Parathyroid adenoma (tissue), 2 donors: ENCODE results near the gene KLHL10.
"Not testable (repeated sequence)": the region's sequence is repeated elsewhere in the genome, so short reads cannot be mapped to it uniquely, and the experiment has no call there.

Experiments
- H2AFZ ChIP-seq: fragments of 300-600 bp; sonication (generic); one replicate; pipeline ENCODE4 v1.7.0; 2017; ENCODE audit warnings: antibody characterized with exemption, mild to moderate bottlenecking
- H3K27ac ChIP-seq: fragments of 300-600 bp; sonication (generic); one replicate; pipeline ENCODE4 v1.7.0; 2017
- H3K27me3 ChIP-seq: fragments of 300-600 bp; sonication (generic); one replicate; pipeline ENCODE4 v1.7.0; 2017; ENCODE audit warnings: low read length; ENCODE audit not compliant: control insufficient read depth, insufficient read depth
- H3K36me3 ChIP-seq: fragments of 300-600 bp; sonication (generic); one replicate; pipeline ENCODE4 v1.7.0; 2017; ENCODE audit warnings: low read length; ENCODE audit not compliant: control insufficient read depth, insufficient read depth
- H3K4me1 ChIP-seq: fragments of 300-600 bp; sonication (generic); one replicate; pipeline ENCODE4 v1.7.0; 2017; ENCODE audit warnings: control low read depth
- H3K4me2 ChIP-seq: fragments of 300-600 bp; sonication (generic); one replicate; pipeline ENCODE4 v1.7.0; 2017; ENCODE audit warnings: low read length
- H3K4me3 ChIP-seq: fragments of 300-600 bp; sonication (generic); one replicate; pipeline ENCODE4 v1.7.0; 2017; ENCODE audit warnings: low read depth, low read length
- H3K79me2 ChIP-seq: fragments of 300-600 bp; sonication (generic); one replicate; pipeline ENCODE4 v1.7.0; 2017; ENCODE audit warnings: control low read depth
- H3K9ac ChIP-seq: fragments of 300-600 bp; sonication (generic); one replicate; pipeline ENCODE4 v1.7.0; 2017; ENCODE audit warnings: mild to moderate bottlenecking
- H3K9me3 ChIP-seq: fragments of 300-600 bp; sonication (generic); one replicate; pipeline ENCODE4 v1.7.0; 2017; ENCODE audit warnings: low read length; ENCODE audit not compliant: control insufficient read depth
- TF ChIP-seq, protein P1 (sequence below): fragments of 300-600 bp; sonication (generic); IDR thresholded peaks from one replicate; pipeline ENCODE4 v1.7.0; 2017; ENCODE audit warnings: antibody characterized with exemption, mild to moderate bottlenecking
- donor health status: primary hyperparathyroidism.

The KLHL10 gene

DNA sequence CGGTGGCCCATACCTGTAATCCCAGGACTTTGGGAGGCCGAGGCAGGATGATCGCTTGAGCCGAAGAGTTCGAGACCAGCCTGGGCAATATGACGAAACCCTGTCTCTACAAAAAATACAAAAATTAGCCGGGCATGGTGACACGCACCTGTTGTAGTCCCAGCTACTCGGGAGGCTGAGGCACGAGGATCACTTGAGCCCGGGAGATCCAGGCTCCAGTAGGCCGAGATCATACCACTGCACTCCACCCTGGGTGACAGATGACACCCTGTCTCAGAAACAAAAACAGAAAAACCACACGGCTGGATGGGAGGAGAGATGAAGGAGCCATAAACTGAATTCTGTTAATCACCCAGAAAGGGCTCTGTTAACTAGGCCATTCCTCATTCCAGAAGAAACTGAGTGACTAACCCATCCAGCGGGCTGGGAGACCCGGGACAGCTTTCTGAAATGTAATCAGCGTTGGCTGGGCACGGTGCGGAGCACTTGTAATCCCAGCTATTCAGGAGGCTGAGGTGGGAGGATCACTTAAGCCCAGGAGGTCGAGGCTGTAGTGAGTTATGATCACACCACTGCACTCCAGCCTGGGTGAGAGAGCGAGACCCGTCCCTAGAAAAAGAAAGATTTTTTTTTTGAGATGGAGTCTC, 952 bp upstream of the KLHL10 start:
- no peaks in the 10 kb centered on the region for H3K9me3 ChIP-seq
- H3K4me3 ChIP-seq = peak overlapping the region; percentile 77
- H3K36me3 ChIP-seq = no peaks in the 10 kb centered on the region
- H3K4me2 ChIP-seq = peak overlapping the region; percentile 97
- H2AFZ ChIP-seq = peak overlapping the region; percentile 89
- TF ChIP-seq, protein P1, sequence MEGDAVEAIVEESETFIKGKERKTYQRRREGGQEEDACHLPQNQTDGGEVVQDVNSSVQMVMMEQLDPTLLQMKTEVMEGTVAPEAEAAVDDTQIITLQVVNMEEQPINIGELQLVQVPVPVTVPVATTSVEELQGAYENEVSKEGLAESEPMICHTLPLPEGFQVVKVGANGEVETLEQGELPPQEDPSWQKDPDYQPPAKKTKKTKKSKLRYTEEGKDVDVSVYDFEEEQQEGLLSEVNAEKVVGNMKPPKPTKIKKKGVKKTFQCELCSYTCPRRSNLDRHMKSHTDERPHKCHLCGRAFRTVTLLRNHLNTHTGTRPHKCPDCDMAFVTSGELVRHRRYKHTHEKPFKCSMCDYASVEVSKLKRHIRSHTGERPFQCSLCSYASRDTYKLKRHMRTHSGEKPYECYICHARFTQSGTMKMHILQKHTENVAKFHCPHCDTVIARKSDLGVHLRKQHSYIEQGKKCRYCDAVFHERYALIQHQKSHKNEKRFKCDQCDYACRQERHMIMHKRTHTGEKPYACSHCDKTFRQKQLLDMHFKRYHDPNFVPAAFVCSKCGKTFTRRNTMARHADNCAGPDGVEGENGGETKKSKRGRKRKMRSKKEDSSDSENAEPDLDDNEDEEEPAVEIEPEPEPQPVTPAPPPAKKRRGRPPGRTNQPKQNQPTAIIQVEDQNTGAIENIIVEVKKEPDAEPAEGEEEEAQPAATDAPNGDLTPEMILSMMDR = no peak
- no peak overlapping the region for H3K9ac ChIP-seq
- H3K27ac ChIP-seq = no peak overlapping the region
- no peaks in the 10 kb centered on the region for H3K27me3 ChIP-seq
- no peaks in the 10 kb centered on the region for H3K4me1 ChIP-seq
- H3K79me2 ChIP-seq = no peaks in the 10 kb centered on the region

DNA sequence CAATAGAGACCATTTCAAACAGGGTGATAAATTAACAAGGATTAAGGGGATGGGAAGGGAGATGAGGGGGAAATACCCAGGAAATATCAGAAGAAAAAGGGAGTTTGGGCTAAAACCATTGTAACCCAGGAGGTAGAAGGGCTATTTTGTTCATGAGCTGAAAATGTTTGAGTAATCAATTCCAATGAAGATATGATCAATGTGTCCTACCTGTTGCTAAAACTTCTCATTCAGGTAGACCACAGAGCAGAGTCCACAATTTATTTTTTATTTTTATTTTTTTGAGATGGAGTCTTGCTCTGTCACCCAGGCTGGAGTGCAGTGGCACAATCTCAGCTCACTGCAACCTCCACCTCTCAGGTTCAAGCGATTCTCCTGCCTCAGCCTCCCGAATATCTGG, 1.8 kb downstream of the KLHL10 start:
- not testable (repeated sequence) for H3K27ac ChIP-seq, H3K9me3 ChIP-seq, H2AFZ ChIP-seq, H3K79me2 ChIP-seq, H3K4me2 ChIP-seq, H3K4me1 ChIP-seq, H3K27me3 ChIP-seq, H3K9ac ChIP-seq, H3K36me3 ChIP-seq, H3K4me3 ChIP-seq

DNA sequence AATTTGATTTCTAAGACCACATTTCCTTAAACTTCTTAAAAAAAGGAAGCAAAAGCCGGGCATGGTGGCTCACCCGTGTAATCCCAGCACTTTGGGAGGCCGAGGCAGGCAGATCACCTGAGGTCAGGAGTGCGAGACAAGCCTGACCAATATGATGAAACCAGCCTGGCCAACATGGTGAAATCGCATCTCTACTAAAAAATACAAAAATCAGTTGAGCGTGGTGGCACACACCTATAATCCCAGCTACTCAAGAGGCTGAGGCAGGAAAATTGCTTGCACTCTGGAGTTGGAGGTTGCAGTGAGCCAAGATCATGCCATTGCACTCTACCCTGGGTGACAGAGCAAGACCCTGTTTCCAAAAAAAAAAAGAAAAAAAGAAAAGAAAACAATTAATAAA, 3.2 kb downstream of the KLHL10 start:
- H3K4me1 ChIP-seq = not testable (repeated sequence)

DNA sequence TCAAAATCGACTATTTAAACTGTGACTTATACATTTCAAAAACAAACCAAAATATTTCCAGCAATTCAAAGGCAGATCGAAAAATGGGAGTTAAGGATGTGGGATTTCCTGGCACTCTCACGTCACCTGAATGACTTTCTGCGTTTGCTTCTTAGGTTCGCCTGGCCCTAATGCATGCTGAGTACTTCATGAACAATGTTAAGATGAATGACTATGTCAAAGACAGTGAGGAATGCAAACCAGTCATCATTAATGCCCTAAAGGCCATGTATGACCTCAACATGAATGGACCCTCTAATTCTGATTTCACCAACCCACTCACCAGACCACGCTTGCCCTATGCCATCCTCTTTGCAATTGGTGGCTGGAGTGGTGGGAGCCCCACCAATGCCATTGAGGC, 7.3 kb downstream of the KLHL10 start:
- no peaks in the 10 kb centered on the region for H3K36me3 ChIP-seq
- H3K9ac ChIP-seq = no peak overlapping the region
- no peak overlapping the region for H3K4me3 ChIP-seq
- H2AFZ ChIP-seq = no peak overlapping the region
- TF ChIP-seq, protein P1 = no peak
- H3K4me1 ChIP-seq = no peaks in the 10 kb centered on the region
- H3K79me2 ChIP-seq = peaks cover 8% of the 10 kb centered on the region
- H3K4me2 ChIP-seq = no peak overlapping the region
- no peaks in the 10 kb centered on the region for H3K27me3 ChIP-seq
- no peaks in the 10 kb centered on the region for H3K9me3 ChIP-seq
- no peak overlapping the region for H3K27ac ChIP-seq

More for the DNA sequence above, 3.2 kb downstream of the KLHL10 start:
- not testable (repeated sequence) for H2AFZ ChIP-seq, H3K79me2 ChIP-seq, H3K36me3 ChIP-seq, H3K27ac ChIP-seq, H3K9me3 ChIP-seq, H3K4me2 ChIP-seq, H3K4me3 ChIP-seq, H3K9ac ChIP-seq, H3K27me3 ChIP-seq

DNA sequence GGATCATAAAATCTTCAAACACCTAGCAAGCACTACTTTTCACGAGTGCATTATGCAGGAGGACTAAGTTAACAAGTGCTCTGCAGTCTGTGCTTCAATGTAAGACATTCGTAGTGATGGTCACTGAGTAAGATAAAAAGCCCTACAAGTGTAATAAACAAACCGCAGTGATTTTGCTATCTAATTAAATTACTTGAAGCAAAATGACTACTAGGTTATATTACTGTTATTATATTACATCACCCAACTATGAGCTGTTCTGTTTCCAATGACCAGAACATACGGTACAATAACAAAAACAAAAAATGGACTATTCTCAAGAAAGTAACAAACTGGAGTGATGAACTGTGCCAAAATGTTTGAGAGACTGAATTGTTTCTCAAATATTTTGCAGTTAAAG, 11.2 kb downstream of the KLHL10 start:
- H3K36me3 ChIP-seq = no peaks in the 10 kb centered on the region
- H3K4me3 ChIP-seq = no peak overlapping the region
- TF ChIP-seq, protein P1 = no peak
- no peaks in the 10 kb centered on the region for H3K27me3 ChIP-seq
- no peak overlapping the region for H2AFZ ChIP-seq
- H3K9me3 ChIP-seq = no peaks in the 10 kb centered on the region
- no peak overlapping the region for H3K9ac ChIP-seq
- peaks cover 15% of the 10 kb centered on the region for H3K79me2 ChIP-seq
- no peak overlapping the region for H3K4me2 ChIP-seq
- H3K27ac ChIP-seq = no peak overlapping the region
- H3K4me1 ChIP-seq = peaks cover 3% of the 10 kb centered on the region
